DMS53 treated with DMSO at 0.1 percent for 48 hours (cell line): ENCODE results near the gene OR6C74.

ENCODE experiments used
- DNase-seq: peaks from one replicate; lab custom pipeline; 2025; ENCODE audit not compliant: unreplicated experiment; lab: John Stamatoyannopoulos, UW

Gene OR6C74

GRCh38 chr12:55244309-55244708 lies at the start of gene OR6C74:
Gene OR6C74 (plus strand): TSS chr12:55244609. CDS start chr12:55247288, 2,679 bp downstream.
- DNase-seq: no peak

- DNase-seq: no peak
These were observed 23.7 kb upstream of the OR6C74 start, which contains the start of gene OR10A7 for GRCh38 chr12:55220725-55221124. Gene OR10A7 (plus strand): TSS chr12:55221025. CDS start chr12:55221025, 0 bp downstream.

- no peak for DNase-seq
These were observed 17.9 kb upstream of the OR6C74 start for GRCh38 chr12:55226523-55226922.

GRCh38 chr12:55227643-55228042 lies 16.8 kb upstream of the OR6C74 start:
- DNase-seq: no peak

- no peak for DNase-seq
These were observed 1.8 kb downstream of the OR6C74 start for GRCh38 chr12:55246159-55246558.

- DNase-seq: no peak
These were observed 6.5 kb downstream of the OR6C74 start for GRCh38 chr12:55250944-55251343.

- no peak for DNase-seq
These were observed 8.9 kb downstream of the OR6C74 start for GRCh38 chr12:55253281-55253680.

- DNase-seq: no peak
These were observed 12.4 kb downstream of the OR6C74 start for GRCh38 chr12:55256831-55257230.

GRCh38 chr12:55258303-55258702 lies 13.9 kb downstream of the OR6C74 start:
- no peak for DNase-seq

- DNase-seq: no peak
These were observed 36.6 kb downstream of the OR6C74 start for GRCh38 chr12:55280991-55281390.

- DNase-seq: no peak
These were observed 45.6 kb downstream of the OR6C74 start for GRCh38 chr12:55289999-55290398.
